Measurements from ENCODE around the gene RNU6-1.

RNU6-1 gene

GRCh38 chr15:67799801-67800205 is 40.0 kb downstream of the RNU6-1 start:
- DNase-seq (ENCODE audit: insufficient read length, low spot score) (no peak), FAIRE-seq (no peak)
- no peak for TF ChIP-seq POLR2A (IDR thresholded peaks at IDR 0.05; ENCODE audit: low read depth, low read length)

GRCh38 chr15:67796196-67797127 is 43.4 kb downstream of the RNU6-1 start:
- no peak for TF ChIP-seq POLR2A (IDR thresholded peaks at IDR 0.05; ENCODE audit: low read depth, low read length)
- no peak for DNase-seq (ENCODE audit: insufficient read length, low spot score)
- no peak for FAIRE-seq

DNA sequence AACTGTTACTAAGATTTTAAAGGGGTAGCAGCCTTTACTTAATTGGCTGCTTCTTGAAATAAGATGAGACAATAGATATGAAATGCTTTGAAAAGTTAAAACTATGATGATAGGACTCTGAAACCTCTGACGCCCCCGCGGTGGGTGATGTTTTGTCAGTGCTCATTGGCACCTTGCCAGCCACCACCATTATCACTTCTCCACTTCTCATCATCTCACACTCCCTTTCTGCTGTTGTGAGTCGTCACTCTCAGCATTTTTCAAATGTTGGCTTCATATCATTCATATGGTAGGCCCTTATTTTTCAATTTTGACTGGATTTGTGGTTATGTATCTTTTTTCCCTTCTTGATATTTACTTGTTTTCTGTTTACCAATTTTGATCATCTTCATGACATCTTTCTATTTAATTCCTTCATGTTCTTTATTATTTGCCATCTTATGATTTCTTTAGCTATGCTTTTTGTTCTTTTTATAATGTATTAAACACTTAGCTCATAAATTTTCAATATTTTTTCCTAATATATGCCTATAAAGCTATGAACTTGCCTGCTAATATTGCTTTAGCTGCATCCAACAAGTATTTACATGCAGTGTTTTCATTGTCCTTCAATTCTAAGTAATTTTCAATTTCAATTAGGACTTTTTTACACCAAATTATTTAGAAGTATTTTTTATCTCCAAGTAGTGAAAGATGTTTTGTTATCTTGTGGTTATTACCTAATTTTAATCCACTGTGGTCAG is 44.8 kb downstream of the RNU6-1 start:
- TF ChIP-seq POLR2A (IDR thresholded peaks at IDR 0.05; ENCODE audit: low read depth, low read length), result no peak
- no peak for DNase-seq (ENCODE audit: insufficient read length, low spot score)
- no peak for FAIRE-seq

- no peak for TF ChIP-seq POLR2A (IDR thresholded peaks at IDR 0.05; ENCODE audit: low read depth, low read length)
- DNase-seq (ENCODE audit: insufficient read length, low spot score), result no peak
- FAIRE-seq, result no peak
These were observed 47.4 kb downstream of the RNU6-1 start for GRCh38 chr15:67792250-67792942.

DNA sequence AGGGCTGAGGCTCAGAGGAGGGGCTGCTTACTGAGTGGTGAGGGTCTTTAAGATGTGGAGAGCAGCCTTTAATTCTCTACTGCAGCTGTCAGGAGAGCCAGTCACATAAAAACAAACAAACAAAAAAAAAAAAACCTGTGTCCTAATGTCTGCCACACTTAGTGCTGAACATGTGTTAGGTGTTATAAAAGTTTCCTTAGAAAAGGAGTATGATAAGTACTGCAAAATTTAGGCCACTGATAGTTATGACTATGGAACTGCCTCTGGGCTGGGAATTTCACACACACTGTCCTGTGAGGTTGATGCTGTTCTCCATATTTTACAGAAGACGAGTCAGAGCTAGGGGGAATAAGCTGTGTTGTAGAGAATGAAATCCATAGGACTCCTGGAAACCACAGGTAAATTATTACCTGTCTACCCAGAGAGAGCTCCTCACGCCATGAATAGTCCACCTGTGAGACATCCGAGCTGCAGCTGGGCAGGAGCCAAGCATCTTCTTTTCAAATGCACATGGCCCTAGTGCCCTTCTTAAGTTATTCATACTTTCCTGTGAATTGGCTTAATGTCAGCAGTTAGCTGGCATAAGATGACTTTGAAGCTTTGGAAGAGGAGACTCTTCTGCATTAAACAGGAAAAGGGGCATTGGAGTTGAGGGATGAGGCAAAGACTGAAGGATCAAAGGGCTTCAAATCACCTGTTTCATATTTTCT is 49.1 kb downstream of the RNU6-1 start:
- DNase-seq (ENCODE audit: insufficient read length, low spot score) (no peak), FAIRE-seq (no peak)
- TF ChIP-seq POLR2A (IDR thresholded peaks at IDR 0.05; ENCODE audit: low read depth, low read length), result no peak

Data from H54 (cell line).